ENCODE measurements around the gene AKAP9. TPM values are rescaled to one million over a fixed set of nuclear protein-coding genes. Genes with fewer than 3 reads are reported as not detected.

AKAP9 gene
- total RNA-seq, 2 donors from 2014 or later = 70.0 to 93.9 TPM

- Histone ChIP-seq H3K4me3 (no peak overlapping the region), H3K27ac (no peak overlapping the region), H3K27me3 (no peaks in the 10 kb centered on the region), H3K9me3 (no peaks in the 10 kb centered on the region), H3K36me3 (replicated peaks in 1 of 2; ENCODE audit: insufficient read depth in 1 of 2, low read depth in 2 of 2) (no peaks in the 10 kb centered on the region), H3K4me1 (no peaks in the 10 kb centered on the region)
- TF ChIP-seq POLR2A (IDR thresholded peaks at IDR 0.05) = no peak
- TF ChIP-seq CTCF (IDR thresholded peaks at IDR 0.05) = no peak
- ATAC-seq (no peak), DNase-seq (no peak)
- 87 to 89% methylated on average over 3 of the region's 3 CpGs for WGBS, 2 donors
- intact Hi-C loops (cut with DNase I) = no loop called here
These were observed 218.3 kb downstream of the AKAP9 start for GRCh38 chr7:92158660-92159575.

Other genes with a start within 250 kb of the AKAP9 start
- 1 to 10 TPM; 3.3 to 7.5 TPM for gene MTERF1, start 60.2 kb upstream of the AKAP9 start, total RNA-seq
- 10 to 100 TPM; 32.9 to 35.9 TPM for gene CYP51A1, start 193.6 kb downstream of the AKAP9 start, total RNA-seq
- gene LRRD1, start 238.3 kb downstream of the AKAP9 start, total RNA-seq = not detected

Measured in body of pancreas (tissue), 4 donors.